ENCODE results near the gene CCT6A. TPM values are rescaled to one million over a fixed set of nuclear protein-coding genes. Genes with fewer than 3 reads are reported as not detected.
"Not testable (repeated sequence)": the region's sequence is repeated elsewhere in the genome, so short reads cannot be mapped to it uniquely, and the experiment has no call there.

CCT6A gene
- total RNA-seq, 2 experiments from 2014 or later = 31.8 to 33.0 TPM

DNA sequence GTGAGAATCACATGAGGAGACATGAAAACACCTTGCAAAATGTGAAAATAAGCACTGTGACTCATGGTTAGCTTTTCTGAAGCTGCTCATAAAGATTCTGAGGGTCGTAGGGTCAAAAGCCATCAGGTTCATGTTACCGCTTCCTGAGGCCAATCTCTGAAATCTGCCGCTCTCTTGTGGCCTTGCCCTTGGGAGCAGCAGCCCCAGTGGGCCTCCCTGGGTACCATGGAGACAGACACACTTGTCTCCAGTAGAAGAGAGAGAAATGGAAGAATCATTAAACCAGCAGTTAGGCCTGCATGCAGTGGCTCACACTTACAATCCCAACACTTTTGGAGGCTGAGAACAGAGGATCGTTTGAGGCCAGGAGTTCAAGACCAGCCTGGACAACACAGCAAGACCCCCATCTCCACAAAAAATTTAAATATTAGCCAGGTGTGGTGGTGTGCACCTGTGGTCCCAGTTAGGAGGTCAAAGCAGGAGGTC lies 44.4 kb upstream of the CCT6A start:
- DNase-seq (no peak), ATAC-seq (ENCODE audit: poor library complexity) (no peak)
- Mint-ChIP-seq H3K27ac (no peak overlapping the region), H3K9me3 (no peaks in the 10 kb centered on the region), H3K36me3 (ENCODE audit: low read depth) (peaks cover 4% of the 10 kb centered on the region), H3K27me3 (no peaks in the 10 kb centered on the region), H3K4me3 (no peak overlapping the region), H3K4me1 (ENCODE audit: low read depth) (no peaks in the 10 kb centered on the region)
- Histone ChIP-seq H3K27ac (ENCODE audit: low read depth in 1 of 2, low read length in 2 of 2) (no peak overlapping the region), H3K9me3 (ENCODE audit: control insufficient read depth in 1 of 2, insufficient read depth in 1 of 2, low read length in 2 of 2) (no peaks in the 10 kb centered on the region), H3K36me3 (ENCODE audit: insufficient read depth, low read length) (no peaks in the 10 kb centered on the region), H3K27me3 (ENCODE audit: control insufficient read depth in 1 of 2, insufficient read depth in 2 of 2, low read length in 2 of 2) (no peaks in the 10 kb centered on the region), H3K4me1 (ENCODE audit: insufficient read depth, low read length) (no peaks in the 10 kb centered on the region), H3K4me3 (ENCODE audit: low read length) (no peak overlapping the region)
- intact Hi-C loops (cut with DNase I, micrococcal nuclease) = loop anchor here in 1 of 2 experiments (10.0 kb wide), 1 partner anchor 362 kb away; no protein-coding TSS in a partner anchor
- ChIA-PET CTCF (interaction anchor here (2.9 kb wide), 1 partner anchor 67 kb away, joined by 9 read pairs; no protein-coding TSS in a partner anchor), POLR2A (no interaction called here)
- TF ChIP-seq, protein P1, sequence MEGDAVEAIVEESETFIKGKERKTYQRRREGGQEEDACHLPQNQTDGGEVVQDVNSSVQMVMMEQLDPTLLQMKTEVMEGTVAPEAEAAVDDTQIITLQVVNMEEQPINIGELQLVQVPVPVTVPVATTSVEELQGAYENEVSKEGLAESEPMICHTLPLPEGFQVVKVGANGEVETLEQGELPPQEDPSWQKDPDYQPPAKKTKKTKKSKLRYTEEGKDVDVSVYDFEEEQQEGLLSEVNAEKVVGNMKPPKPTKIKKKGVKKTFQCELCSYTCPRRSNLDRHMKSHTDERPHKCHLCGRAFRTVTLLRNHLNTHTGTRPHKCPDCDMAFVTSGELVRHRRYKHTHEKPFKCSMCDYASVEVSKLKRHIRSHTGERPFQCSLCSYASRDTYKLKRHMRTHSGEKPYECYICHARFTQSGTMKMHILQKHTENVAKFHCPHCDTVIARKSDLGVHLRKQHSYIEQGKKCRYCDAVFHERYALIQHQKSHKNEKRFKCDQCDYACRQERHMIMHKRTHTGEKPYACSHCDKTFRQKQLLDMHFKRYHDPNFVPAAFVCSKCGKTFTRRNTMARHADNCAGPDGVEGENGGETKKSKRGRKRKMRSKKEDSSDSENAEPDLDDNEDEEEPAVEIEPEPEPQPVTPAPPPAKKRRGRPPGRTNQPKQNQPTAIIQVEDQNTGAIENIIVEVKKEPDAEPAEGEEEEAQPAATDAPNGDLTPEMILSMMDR (IDR thresholded peaks at IDR 0.05) = no peak

DNA sequence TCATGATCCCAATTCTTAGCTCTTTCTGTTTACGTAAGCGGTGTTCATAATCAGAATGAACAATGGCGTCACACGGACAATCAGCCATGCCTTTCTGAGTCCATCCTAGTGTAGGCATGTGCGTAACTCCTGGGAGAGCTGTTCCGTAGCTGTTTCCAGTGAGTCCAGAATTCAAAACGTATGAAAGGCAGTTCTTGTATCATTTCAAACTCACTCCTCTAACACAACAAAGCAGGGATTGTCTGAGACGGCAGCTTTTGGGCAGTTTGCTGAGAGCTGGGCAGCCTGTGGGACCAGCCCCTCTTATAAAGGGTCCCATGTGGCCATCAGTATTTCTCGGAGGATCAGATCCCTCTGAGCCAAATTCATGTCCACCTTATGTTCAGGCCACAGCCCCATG lies 43.7 kb upstream of the CCT6A start:
- no peaks in the 10 kb centered on the region for H3K9me3 Mint-ChIP-seq
- Histone ChIP-seq H3K4me3 (ENCODE audit: low read length) (no peak overlapping the region), H3K4me1 (ENCODE audit: insufficient read depth, low read length) (no peaks in the 10 kb centered on the region), H3K27me3 (ENCODE audit: control insufficient read depth in 1 of 2, insufficient read depth in 2 of 2, low read length in 2 of 2) (no peaks in the 10 kb centered on the region), H3K9me3 (ENCODE audit: control insufficient read depth in 1 of 2, insufficient read depth in 1 of 2, low read length in 2 of 2) (no peaks in the 10 kb centered on the region), H3K27ac (ENCODE audit: low read depth in 1 of 2, low read length in 2 of 2) (no peak overlapping the region), H3K36me3 (ENCODE audit: insufficient read depth, low read length) (no peaks in the 10 kb centered on the region)
- no peak overlapping the region for H3K4me3 Mint-ChIP-seq
- ATAC-seq (ENCODE audit: poor library complexity) = no peak
- peaks cover 4% of the 10 kb centered on the region for H3K36me3 Mint-ChIP-seq (ENCODE audit: low read depth)
- ChIA-PET POLR2A (no interaction called here), CTCF (interaction anchor here (2.9 kb wide), 1 partner anchor 67 kb away, joined by 9 read pairs; no protein-coding TSS in a partner anchor)
- TF ChIP-seq, protein P1 (IDR thresholded peaks at IDR 0.05) = no peak
- H3K27ac Mint-ChIP-seq = no peak overlapping the region
- DNase-seq = no peak
- H3K4me1 Mint-ChIP-seq (ENCODE audit: low read depth) = no peaks in the 10 kb centered on the region
- intact Hi-C loops (cut with DNase I, micrococcal nuclease) = loop anchor here in 1 of 2 experiments (1.0 to 10.0 kb wide), 2 partner anchors 65 to 363 kb away; no protein-coding TSS in a partner anchor
- no peaks in the 10 kb centered on the region for H3K27me3 Mint-ChIP-seq

DNA sequence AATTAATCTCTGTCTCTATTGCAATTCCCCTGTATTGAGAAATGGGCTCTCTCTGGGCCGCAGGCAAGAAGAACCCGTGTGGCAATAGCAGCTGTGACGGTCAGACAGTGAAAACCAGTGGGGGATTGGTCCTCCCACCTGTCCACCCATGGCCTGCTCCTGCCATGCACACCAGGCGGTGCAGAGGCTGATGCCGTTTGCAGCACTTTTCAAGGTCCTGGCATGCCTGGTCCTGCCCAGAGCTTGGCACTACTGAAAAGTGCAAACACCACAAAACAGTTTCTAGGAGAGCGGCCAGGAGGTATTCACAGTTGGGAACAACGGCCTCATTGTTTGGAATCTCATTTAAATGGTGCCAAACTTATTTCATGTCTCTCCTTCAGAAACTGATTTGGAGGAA lies 41.9 kb upstream of the CCT6A start:
- Histone ChIP-seq H3K27me3 (ENCODE audit: control insufficient read depth in 1 of 2, insufficient read depth in 2 of 2, low read length in 2 of 2) (no peaks in the 10 kb centered on the region), H3K36me3 (ENCODE audit: insufficient read depth, low read length) (no peaks in the 10 kb centered on the region), H3K4me3 (ENCODE audit: low read length) (no peak overlapping the region), H3K4me1 (ENCODE audit: insufficient read depth, low read length) (no peaks in the 10 kb centered on the region), H3K27ac (ENCODE audit: low read depth in 1 of 2, low read length in 2 of 2) (no peak overlapping the region), H3K9me3 (ENCODE audit: control insufficient read depth in 1 of 2, insufficient read depth in 1 of 2, low read length in 2 of 2) (no peaks in the 10 kb centered on the region)
- Mint-ChIP-seq H3K9me3 (no peaks in the 10 kb centered on the region), H3K4me1 (ENCODE audit: low read depth) (no peaks in the 10 kb centered on the region), H3K27ac (no peak overlapping the region), H3K36me3 (ENCODE audit: low read depth) (peaks cover 11% of the 10 kb centered on the region), H3K27me3 (no peaks in the 10 kb centered on the region), H3K4me3 (no peak overlapping the region)
- ChIA-PET POLR2A (no interaction called here), CTCF (no interaction called here)
- intact Hi-C loops (cut with DNase I, micrococcal nuclease) = loop anchor here in 1 of 2 experiments (10.0 kb wide), 1 partner anchor 365 kb away; no protein-coding TSS in a partner anchor
- TF ChIP-seq, protein P1 (IDR thresholded peaks at IDR 0.05) = no peak
- no peak for ATAC-seq (ENCODE audit: poor library complexity)
- no peak for DNase-seq

DNA sequence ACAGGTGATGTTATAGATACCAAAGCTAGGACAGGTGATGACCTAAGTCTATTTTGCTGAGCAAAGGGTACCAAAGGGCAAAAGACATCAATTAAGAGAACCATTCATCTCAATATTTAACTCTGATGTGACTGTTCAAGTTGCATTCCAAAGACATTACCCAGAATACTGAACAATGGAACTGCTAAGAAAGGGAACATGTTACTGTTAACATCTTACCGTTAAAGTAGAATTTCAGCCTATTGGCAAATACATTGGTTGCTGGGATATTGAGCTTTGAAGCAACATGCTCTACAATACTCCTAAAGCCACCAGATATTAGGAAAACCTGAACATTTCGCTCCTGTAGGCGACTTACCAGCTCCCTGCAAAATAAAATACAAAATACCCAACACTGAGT lies 34.5 kb upstream of the CCT6A start:
- H3K27ac Mint-ChIP-seq; H3K27me3 ChIP-seq (ENCODE audit: control insufficient read depth in 1 of 2, insufficient read depth in 2 of 2, low read length in 2 of 2); ATAC-seq (ENCODE audit: poor library complexity); intact Hi-C loops (cut with DNase I, micrococcal nuclease); CTCF ChIA-PET; DNase-seq; H3K9me3 ChIP-seq (ENCODE audit: control insufficient read depth in 1 of 2, insufficient read depth in 1 of 2, low read length in 2 of 2); H3K4me1 Mint-ChIP-seq (ENCODE audit: low read depth); H3K4me3 ChIP-seq (ENCODE audit: low read length); POLR2A ChIA-PET; H3K36me3 ChIP-seq (ENCODE audit: insufficient read depth, low read length); H3K4me3 Mint-ChIP-seq; H3K27ac ChIP-seq (ENCODE audit: low read depth in 1 of 2, low read length in 2 of 2); H3K4me1 ChIP-seq (ENCODE audit: insufficient read depth, low read length); H3K9me3 Mint-ChIP-seq; H3K27me3 Mint-ChIP-seq: not testable (repeated sequence)
- peaks cover 20% of the 10 kb centered on the region for H3K36me3 Mint-ChIP-seq (ENCODE audit: low read depth)

Data from CD4-positive, alpha-beta T cell (primary cell).